Measurements from ENCODE around the gene TRIM14.
"Not testable (repeated sequence)": the region's sequence is repeated elsewhere in the genome, so short reads cannot be mapped to it uniquely, and the experiment has no call there.

Gene TRIM14

DNA sequence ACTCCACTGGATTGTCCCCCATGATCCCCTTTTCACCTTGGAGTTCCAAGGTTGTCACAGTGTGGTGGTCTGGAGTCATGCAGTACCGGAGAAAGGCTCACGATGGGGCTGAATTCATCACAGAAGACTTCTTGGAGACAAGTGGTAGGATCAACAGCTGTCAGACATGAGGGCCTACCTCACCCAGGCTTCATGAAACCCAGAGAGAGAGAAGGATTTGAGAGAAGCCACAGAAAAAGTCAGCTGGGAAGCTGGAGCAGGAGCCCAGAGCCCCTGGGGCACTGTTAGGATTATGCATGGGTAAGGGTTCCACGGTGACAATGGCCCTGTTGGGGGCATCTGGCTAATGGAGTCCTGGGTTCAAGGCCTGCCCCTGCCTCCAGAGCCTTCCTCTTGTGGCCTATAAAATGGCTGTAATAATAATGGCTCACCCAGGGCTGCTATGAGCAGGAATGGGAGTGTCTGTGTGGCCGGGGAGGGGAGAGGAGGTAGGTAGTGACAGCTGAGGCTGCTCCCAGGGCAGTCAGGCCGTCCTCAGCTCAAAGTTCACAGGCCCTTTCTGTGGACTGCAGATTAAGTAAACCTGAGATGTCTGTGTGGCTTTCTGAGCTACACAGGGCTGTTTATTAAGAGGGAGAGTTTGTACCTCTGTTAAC lies 910 bp downstream of the TRIM14 start:
- peak; percentile 75 for DNase-seq (ENCODE audit: low spot score)
- in situ Hi-C loops (cut with MboI; ENCODE audit: low pct_unique_long_range_greater_than_20kb, low sequenced_read_pairs, unreplicated experiment), result no loop called here
- TF ChIP-seq, protein P1, sequence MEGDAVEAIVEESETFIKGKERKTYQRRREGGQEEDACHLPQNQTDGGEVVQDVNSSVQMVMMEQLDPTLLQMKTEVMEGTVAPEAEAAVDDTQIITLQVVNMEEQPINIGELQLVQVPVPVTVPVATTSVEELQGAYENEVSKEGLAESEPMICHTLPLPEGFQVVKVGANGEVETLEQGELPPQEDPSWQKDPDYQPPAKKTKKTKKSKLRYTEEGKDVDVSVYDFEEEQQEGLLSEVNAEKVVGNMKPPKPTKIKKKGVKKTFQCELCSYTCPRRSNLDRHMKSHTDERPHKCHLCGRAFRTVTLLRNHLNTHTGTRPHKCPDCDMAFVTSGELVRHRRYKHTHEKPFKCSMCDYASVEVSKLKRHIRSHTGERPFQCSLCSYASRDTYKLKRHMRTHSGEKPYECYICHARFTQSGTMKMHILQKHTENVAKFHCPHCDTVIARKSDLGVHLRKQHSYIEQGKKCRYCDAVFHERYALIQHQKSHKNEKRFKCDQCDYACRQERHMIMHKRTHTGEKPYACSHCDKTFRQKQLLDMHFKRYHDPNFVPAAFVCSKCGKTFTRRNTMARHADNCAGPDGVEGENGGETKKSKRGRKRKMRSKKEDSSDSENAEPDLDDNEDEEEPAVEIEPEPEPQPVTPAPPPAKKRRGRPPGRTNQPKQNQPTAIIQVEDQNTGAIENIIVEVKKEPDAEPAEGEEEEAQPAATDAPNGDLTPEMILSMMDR (IDR thresholded peaks at IDR 0.05; ENCODE audit: extremely low read depth, insufficient read depth, missing control alignments), result peak; percentile 54

DNA sequence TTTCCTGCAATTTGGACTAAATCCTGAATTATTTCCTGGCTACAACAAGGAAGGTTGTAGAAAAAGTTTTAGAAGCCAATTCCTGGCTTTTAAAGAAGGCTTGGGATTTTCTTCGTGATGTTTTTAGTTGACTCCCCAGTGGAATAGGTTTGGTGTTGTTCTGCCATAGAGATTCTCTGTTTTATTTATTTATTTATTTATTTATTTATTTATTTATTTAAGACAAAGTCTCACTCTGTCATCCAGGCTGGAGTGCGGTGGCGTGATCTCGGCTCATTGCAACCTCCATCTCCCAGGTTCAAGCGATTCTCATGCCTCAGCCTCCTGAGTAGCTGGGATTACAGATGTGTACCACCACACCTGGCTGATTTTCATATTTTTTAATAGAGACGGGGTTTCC lies 1.9 kb downstream of the TRIM14 start:
- in situ Hi-C loops (cut with MboI; ENCODE audit: low pct_unique_long_range_greater_than_20kb, low sequenced_read_pairs, unreplicated experiment); DNase-seq (ENCODE audit: low spot score): not testable (repeated sequence)

DNA sequence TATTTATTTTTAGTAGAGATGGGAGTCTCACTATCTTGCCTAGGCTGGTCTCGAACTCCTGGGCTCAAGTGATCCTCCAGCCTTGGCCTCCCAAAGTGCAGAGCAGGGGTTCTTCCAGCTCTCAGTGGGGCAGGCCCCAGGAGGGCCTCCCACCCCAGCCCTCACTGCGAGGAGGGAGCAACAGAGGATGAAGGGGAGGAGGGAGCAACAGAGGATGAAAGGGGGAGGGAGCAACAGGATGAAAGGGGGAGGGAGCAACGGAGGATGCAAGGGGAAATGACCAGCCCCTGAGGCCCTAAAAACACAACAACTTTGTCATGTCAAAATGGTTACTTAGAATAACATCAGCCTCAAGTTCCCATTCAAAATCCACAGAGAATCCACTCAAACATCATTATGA lies 10.0 kb downstream of the TRIM14 start:
- in situ Hi-C loops (cut with MboI; ENCODE audit: low pct_unique_long_range_greater_than_20kb, low sequenced_read_pairs, unreplicated experiment), result no loop called here
- TF ChIP-seq, protein P1 (IDR thresholded peaks at IDR 0.05; ENCODE audit: extremely low read depth, insufficient read depth, missing control alignments), result no peak
- no peak for DNase-seq (ENCODE audit: low spot score)

DNA sequence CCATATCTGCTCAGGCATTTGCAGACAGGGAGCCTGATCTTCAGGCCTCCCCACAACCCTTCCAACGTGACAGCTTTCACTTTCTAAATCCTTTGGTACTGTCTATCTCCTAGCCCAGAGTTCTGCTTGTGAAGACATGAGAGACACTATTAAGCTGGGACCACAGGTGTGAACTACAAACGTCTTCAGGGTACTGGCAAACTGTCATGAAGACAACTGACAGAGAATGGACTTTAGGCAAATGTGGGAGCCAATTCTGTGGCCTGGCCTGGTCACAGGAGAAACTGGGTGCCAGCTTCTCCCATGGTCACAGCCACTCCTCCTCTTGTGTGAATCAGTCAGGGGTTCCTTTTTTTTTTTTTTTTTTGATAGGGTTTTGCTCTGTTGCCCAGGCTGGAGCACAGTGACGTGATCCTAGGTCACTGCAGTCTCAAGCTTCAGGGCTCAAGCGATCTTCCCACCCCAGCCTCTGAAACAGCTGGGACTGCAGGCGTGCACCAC lies 10.4 kb downstream of the TRIM14 start:
- TF ChIP-seq, protein P1 (IDR thresholded peaks at IDR 0.05; ENCODE audit: extremely low read depth, insufficient read depth, missing control alignments), result no peak
- in situ Hi-C loops (cut with MboI; ENCODE audit: low pct_unique_long_range_greater_than_20kb, low sequenced_read_pairs, unreplicated experiment), result no loop called here
- peak; percentile 50 for DNase-seq (ENCODE audit: low spot score)

DNA sequence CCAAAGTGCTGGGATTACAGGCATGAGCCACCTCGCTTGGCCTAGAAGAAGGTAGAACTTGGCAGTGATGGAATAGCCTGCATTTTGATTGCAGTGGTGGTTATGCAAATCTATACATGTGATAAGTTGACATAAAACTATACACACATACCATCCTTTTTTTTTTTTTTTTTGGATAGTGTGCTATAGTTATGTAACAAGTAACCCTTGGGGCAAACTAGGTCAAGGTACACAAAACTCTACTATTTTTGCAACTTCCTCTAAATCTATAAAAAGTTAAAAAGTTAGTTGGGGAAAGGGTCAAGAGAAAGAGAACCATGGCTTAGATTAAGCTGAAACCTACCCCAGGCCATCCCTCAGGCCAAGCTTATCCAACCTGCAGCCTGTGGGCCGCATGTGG lies 11.1 kb downstream of the TRIM14 start:
- TF ChIP-seq, protein P1 (IDR thresholded peaks at IDR 0.05; ENCODE audit: extremely low read depth, insufficient read depth, missing control alignments), result no peak
- in situ Hi-C loops (cut with MboI; ENCODE audit: low pct_unique_long_range_greater_than_20kb, low sequenced_read_pairs, unreplicated experiment), result no loop called here
- no peak for DNase-seq (ENCODE audit: low spot score)

DNA sequence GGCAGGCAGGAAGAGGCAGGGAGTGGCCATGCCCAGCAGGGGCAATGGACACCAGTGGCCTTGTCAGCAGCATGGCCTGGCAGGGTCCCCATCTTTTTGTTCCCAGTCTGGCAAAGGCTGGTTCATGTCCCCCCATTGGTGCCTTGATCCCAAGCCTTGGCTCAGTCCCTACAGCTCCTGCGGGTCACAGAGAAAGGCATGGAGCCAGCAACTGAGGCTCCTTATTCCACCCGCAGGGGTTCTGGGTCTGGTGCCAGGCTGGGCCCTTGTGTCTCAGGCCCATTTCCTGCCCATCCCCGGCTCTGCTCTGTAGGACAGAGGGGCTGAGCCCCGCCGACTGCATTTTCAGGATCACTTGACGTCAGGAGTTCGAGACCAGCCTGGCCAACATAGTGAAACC lies 14.0 kb downstream of the TRIM14 start:
- DNase-seq (ENCODE audit: low spot score), result no peak
- TF ChIP-seq, protein P1 (IDR thresholded peaks at IDR 0.05; ENCODE audit: extremely low read depth, insufficient read depth, missing control alignments), result no peak
- in situ Hi-C loops (cut with MboI; ENCODE audit: low pct_unique_long_range_greater_than_20kb, low sequenced_read_pairs, unreplicated experiment), result no loop called here

DNA sequence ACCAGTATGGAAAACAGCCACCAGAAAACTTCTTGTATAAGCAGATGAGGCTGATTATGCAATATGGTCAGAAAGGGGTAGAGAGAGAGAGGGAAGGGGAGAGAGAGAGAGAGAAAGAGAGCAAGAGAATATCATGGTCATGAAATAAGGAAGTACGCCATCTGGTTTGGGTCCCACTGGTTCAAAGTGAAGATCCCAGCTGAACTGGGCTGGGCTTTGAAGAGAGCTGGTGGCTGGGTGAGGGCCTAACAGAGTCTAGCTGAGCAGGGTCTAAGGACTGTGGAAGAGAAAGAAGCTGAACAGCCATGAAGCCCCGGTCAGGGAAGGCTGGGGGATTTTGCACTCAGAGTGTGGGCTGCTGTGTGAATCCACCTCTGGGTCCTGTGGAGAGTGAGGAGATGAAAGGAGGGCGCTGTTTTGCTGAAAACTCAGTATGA lies 14.6 kb downstream of the TRIM14 start:
- DNase-seq (ENCODE audit: low spot score), result no peak
- TF ChIP-seq, protein P1 (IDR thresholded peaks at IDR 0.05; ENCODE audit: extremely low read depth, insufficient read depth, missing control alignments), result no peak
- in situ Hi-C loops (cut with MboI; ENCODE audit: low pct_unique_long_range_greater_than_20kb, low sequenced_read_pairs, unreplicated experiment), result no loop called here

Measured in GM13977 (cell line).